Heart left ventricle (tissue), 13 donors: ENCODE results near the gene NABP1.

Experiments
- POLR2A ChIP-seq, 2 donors: fragments of 450-650 bp; IDR thresholded peaks; one replicate each; pipeline ENCODE4 v1.6.1; 2017; ENCODE audit warnings: antibody characterized with exemption in 2 of 2, mild to moderate bottlenecking in 2 of 2, moderate library complexity in 2 of 2
- TF ChIP-seq, protein P1 (sequence below), 12 donors: fragments of 200-600 bp; sonication (generic) in 4 of 12; IDR thresholded peaks; one replicate each; pipeline versions ENCODE4 v1.5.0 to v1.8.0; 2018 to 2022; ENCODE audit warnings: antibody characterized with exemption in 12 of 12, mild to moderate bottlenecking in 5 of 12
- donor health status: ischemic (EF 13 %, LVEDD 7.1; RV severe dilation, severe dysfunction).
- donor health status: DM: no; HTN: yes; CAD: no.
- donor health status: DM: no; HTN: no; CAD: no.
- donor health status: ischemic (EF 25% LVEDD 6.9; RV normal size, moderate dysfunction).
- donor health status: ischemic (EF 25% LVEDD 5.7; RV mildly dilated, moderate dysfunction).
- donor health status: ischemic (EF 35%, LVEDD 5.7; RV mildly dilated, moderate dysfunction).
- donor health status: nonischemic (EF 11% LVEDD 7.7; RV severe dilation, severe dysfunction).
- donor health status: DM: yes; HTN: yes; CAD: no.
- donor health status: PGD.
- donor health status: ischemic (EF 29% LVEDD 5.4; RV normal size, mild dysfunction).
- donor health status: nonischemic (EF 23%, LVEDD 6.1; RV moderate dilation, normal function).

DNA sequence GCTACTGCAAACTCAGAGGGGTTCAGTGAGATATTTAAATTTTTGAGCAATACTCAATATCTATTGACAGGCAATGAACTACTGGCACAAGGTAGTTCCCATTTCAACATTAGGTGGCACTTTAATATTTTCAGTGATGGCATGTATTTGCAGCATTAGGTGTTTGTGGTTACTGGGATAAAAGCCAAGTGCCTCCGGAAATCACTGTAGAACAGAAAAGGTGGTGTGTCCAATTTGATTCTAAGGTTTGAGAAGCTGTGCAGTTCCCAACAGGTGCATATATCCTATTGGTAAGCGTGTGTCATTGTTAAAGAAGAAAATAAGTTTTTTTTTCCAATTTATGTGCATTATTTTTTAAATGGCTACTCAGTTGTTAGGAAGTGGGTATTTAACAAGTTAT is 41.3 kb downstream of the NABP1 start:
- TF ChIP-seq, protein P1, sequence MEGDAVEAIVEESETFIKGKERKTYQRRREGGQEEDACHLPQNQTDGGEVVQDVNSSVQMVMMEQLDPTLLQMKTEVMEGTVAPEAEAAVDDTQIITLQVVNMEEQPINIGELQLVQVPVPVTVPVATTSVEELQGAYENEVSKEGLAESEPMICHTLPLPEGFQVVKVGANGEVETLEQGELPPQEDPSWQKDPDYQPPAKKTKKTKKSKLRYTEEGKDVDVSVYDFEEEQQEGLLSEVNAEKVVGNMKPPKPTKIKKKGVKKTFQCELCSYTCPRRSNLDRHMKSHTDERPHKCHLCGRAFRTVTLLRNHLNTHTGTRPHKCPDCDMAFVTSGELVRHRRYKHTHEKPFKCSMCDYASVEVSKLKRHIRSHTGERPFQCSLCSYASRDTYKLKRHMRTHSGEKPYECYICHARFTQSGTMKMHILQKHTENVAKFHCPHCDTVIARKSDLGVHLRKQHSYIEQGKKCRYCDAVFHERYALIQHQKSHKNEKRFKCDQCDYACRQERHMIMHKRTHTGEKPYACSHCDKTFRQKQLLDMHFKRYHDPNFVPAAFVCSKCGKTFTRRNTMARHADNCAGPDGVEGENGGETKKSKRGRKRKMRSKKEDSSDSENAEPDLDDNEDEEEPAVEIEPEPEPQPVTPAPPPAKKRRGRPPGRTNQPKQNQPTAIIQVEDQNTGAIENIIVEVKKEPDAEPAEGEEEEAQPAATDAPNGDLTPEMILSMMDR (IDR thresholded peaks at IDR 0.05) = no peak
- TF ChIP-seq POLR2A (IDR thresholded peaks at IDR 0.05) = no peak
